ENCODE measurements around the gene SHISAL2A. TPM values are rescaled to one million over a fixed set of nuclear protein-coding genes. Genes with fewer than 3 reads are reported as not detected.

SHISAL2A gene
- polyA plus RNA-seq, 1 of the 3 experiments (the other 2 are of a cell fraction) = 0.07 TPM

DNA sequence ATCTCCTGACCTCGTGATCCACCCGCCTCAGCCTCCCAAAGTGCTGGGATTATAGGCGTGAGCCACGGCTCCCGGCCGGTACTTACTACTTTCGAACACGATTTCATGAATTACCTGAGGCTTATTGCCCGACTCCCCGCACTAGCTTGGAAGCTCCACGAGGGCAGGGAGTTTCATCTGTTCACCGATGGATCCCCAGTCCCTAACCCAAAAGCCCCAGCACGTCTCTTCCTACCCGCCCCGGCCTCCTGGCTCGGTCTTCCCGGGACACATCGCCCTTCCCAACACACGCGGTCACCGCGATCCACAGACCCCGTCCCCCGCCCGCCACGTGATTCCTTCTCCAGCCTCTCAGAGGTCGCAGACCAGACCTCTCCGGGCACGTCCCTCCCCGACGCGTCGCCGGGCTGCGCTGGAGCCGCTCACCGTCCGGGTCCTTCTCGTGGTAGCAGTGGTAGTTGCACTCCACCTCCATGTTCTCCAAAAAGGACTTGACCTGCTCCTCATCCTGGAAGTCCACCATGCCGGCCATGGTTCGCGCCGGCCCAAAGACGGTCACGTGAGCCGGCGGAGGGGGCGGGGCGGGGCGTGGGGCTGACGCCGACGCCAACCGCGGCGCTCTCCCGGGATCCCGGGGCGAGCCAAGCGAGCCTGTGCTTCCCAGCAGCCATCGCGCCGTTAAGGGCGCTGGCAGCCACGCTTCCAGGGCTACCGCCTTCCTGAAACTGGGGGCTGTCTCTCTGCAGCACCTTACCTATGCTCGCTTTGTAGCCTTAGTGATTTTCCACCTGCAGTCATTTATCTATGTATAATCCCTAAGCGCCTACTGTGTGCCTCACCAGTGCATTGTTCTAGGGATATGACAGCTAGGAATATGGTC is 65.1 kb downstream of the SHISAL2A start, which contains the start of gene COA7 (continued):
- TF ChIP-seq RXRA (IDR thresholded peaks at IDR 0.05; ENCODE audit: borderline replicate concordance, low read depth) (no peak), SIN3A (IDR thresholded peaks at IDR 0.05; ENCODE audit: borderline replicate concordance, low read depth, low read length) (peak; percentile 66; the same call in 1 of the 2 replicates), POLR2AphosphoS5 (IDR thresholded peaks at IDR 0.05; ENCODE audit: low read depth, low read length) (peak; percentile 87), TAF1 (IDR thresholded peaks at IDR 0.05; ENCODE audit: borderline replicate concordance, low read depth, low read length) (peak; percentile 82), MAX (IDR thresholded peaks at IDR 0.05; ENCODE audit: low read depth) (peak; percentile 97)

DNA sequence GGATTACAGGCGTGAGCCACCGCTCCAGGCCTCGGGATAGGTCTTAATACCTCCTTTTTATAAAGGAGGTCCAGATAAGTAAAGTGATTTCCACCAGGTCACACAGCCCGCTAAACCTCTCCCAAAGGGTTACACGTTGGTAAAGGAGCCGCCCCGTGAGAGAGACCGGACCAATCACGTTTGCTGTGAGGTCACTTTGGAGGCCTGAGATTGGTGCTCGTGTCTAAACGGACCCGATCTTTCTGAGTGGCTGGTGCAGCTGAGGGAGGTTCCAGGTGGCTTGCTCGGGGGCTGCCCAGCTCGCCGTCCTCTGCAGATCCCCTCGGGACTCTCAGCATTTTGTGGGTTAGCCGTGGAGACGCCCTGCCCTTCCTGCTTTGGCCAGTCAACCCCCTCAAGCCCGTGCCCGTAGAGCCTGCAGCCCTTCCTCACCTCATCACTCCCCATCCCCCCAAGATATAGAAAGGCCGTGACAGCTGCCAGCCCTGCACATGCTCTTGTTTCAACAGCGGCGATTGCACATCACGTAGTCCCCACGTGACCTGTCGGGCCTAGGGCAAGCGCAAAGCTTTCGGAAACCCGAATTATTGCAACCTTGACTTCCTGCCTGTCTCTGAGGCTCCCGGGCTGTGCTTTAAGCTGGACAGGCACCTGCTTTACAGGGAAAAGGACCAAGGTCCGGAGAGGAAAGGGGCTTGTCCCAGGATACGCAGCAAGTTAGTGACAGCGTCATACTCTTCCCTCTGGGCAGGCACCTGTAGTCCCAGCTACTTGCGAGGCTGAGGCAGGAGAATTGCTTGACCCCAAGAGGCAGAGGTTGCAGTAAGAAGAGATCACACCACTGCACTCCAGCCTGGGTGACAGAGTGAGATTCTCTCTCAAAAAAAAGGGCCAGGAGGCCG is 70.2 kb downstream of the SHISAL2A start:
- Histone ChIP-seq H3K9ac (0 out of 2 replicates have a peak overlapping the region, but pooled peaks have one; percentile 21), H3K4me1 (ENCODE audit: control insufficient read depth in 1 of 2, insufficient read depth in 2 of 2, low read depth in 1 of 2, low read length in 1 of 2) (peaks cover 0 to 11% of the 10 kb centered on the region in 2 experiments; a peak in 2 of 4 replicates), H3K9me3 (no peaks in the 10 kb centered on the region), H2AFZ (ENCODE audit: low read depth) (peak overlapping the region; percentile 91), H4K20me1 (ENCODE audit: insufficient read depth) (no peaks in the 10 kb centered on the region), H3K27me3 (ENCODE audit: insufficient read depth) (no peaks in the 10 kb centered on the region), H3K4me3 (ENCODE audit: low read depth in 2 of 2, low read length in 1 of 2) (peak overlapping the region; percentile 55 to 58), H3F3A (replicated peaks; ENCODE audit: insufficient read depth) (peaks cover 14% of the 10 kb centered on the region), H3K9me2 (no peaks in the 10 kb centered on the region), H3K36me3 (replicated peaks in 1 of 2; ENCODE audit: control insufficient read depth in 1 of 2, insufficient read depth in 2 of 2, low read length in 1 of 2) (no peaks in the 10 kb centered on the region), H3K27ac (ENCODE audit: low read depth in 2 of 2, low read length in 1 of 2) (peak overlapping the region in 1 of 2 experiments; percentile 78; a peak in 2 of 4 replicates), H3K4me2 (peak overlapping the region; percentile 70), H3K79me2 (ENCODE audit: insufficient read depth) (no peaks in the 10 kb centered on the region)
- 13% methylated on average over 22 of the region's 35 CpGs for WGBS (ENCODE audit: low lambda C conversion rate)
- DNase-seq = peak; percentile 88
- ChIA-PET CTCF (interaction anchor here (0.6 kb wide), 1 partner anchor 479 kb away, joined by 3 read pairs; no protein-coding TSS in a partner anchor), POLR2A (interaction anchor here (0.6 to 1.1 kb wide), 6 partner anchors 10 to 478 kb away, joined by 3 to 6 read pairs (median 3); partner anchors contain the start of gene ZYG11B)
- no peak for TF ChIP-seq RXRA (IDR thresholded peaks at IDR 0.05; ENCODE audit: borderline replicate concordance, low read depth)
- peak; percentile 7; the same call in 1 of the 2 replicates for TF ChIP-seq RCOR1 (IDR thresholded peaks at IDR 0.05; ENCODE audit: low read length)
- TF ChIP-seq GABPA (IDR thresholded peaks at IDR 0.05; ENCODE audit: low read depth) = no peak
- TF ChIP-seq SIN3A (IDR thresholded peaks at IDR 0.05; ENCODE audit: borderline replicate concordance, low read depth, low read length) = peak; percentile 96
- TF ChIP-seq, protein P1, sequence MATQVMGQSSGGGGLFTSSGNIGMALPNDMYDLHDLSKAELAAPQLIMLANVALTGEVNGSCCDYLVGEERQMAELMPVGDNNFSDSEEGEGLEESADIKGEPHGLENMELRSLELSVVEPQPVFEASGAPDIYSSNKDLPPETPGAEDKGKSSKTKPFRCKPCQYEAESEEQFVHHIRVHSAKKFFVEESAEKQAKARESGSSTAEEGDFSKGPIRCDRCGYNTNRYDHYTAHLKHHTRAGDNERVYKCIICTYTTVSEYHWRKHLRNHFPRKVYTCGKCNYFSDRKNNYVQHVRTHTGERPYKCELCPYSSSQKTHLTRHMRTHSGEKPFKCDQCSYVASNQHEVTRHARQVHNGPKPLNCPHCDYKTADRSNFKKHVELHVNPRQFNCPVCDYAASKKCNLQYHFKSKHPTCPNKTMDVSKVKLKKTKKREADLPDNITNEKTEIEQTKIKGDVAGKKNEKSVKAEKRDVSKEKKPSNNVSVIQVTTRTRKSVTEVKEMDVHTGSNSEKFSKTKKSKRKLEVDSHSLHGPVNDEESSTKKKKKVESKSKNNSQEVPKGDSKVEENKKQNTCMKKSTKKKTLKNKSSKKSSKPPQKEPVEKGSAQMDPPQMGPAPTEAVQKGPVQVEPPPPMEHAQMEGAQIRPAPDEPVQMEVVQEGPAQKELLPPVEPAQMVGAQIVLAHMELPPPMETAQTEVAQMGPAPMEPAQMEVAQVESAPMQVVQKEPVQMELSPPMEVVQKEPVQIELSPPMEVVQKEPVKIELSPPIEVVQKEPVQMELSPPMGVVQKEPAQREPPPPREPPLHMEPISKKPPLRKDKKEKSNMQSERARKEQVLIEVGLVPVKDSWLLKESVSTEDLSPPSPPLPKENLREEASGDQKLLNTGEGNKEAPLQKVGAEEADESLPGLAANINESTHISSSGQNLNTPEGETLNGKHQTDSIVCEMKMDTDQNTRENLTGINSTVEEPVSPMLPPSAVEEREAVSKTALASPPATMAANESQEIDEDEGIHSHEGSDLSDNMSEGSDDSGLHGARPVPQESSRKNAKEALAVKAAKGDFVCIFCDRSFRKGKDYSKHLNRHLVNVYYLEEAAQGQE (IDR thresholded peaks at IDR 0.05; ENCODE audit: low read depth, low read length) = no peak
- no peak for TF ChIP-seq ELF1 (IDR thresholded peaks at IDR 0.05)
- no peak for TF ChIP-seq TAF1 (IDR thresholded peaks at IDR 0.05; ENCODE audit: borderline replicate concordance, low read depth, low read length)
- no peak for TF ChIP-seq FOXM1 (IDR thresholded peaks at IDR 0.05; ENCODE audit: low read depth)
- TF ChIP-seq CTCF (IDR thresholded peaks at IDR 0.05) = no peak
- TF ChIP-seq GATA2 (CRISPR knock-in tag; IDR thresholded peaks at IDR 0.05) = no peak
- peak; percentile 93 for TF ChIP-seq USF1 (IDR thresholded peaks at IDR 0.05; ENCODE audit: borderline replicate concordance, low read depth)
- peak; percentile 78 for TF ChIP-seq CHD2 (IDR thresholded peaks at IDR 0.05; ENCODE audit: low read length, partially characterized antibody)
- peak; percentile 99 for TF ChIP-seq MXI1 (IDR thresholded peaks at IDR 0.05; ENCODE audit: low read depth, low read length)
- TF ChIP-seq USF2 (IDR thresholded peaks at IDR 0.05; ENCODE audit: borderline replicate concordance, low read depth, low read length) = peak; percentile 80
- TF ChIP-seq TEAD4 (IDR thresholded peaks at IDR 0.05; ENCODE audit: borderline replicate concordance, insufficient read depth) = no peak
- no peak for TF ChIP-seq NFIC (IDR thresholded peaks at IDR 0.05; ENCODE audit: borderline replicate concordance)
- TF ChIP-seq POLR2AphosphoS5 (IDR thresholded peaks at IDR 0.05; ENCODE audit: low read depth, low read length) = peak; percentile 34; the same call in 1 of the 2 replicates
- no peak for TF ChIP-seq MEF2A (IDR thresholded peaks at IDR 0.05; ENCODE audit: borderline replicate concordance, low read depth)

Data from SK-N-SH (cell line).